Liver (tissue), 9 donors: ENCODE data around the gene MYO18B. TPM values are rescaled to one million over a fixed set of nuclear protein-coding genes. Genes with fewer than 3 reads are reported as not detected.

ENCODE experiments used
- DNase-seq: peaks from one replicate; pipeline ENCODE4 v3.0.0-alpha.2; 2017; ENCODE audit warnings: low spot score
- H3K27ac ChIP-seq, 2 donors: one replicate each; pipeline ENCODE4 v1.7.0; 2013; ENCODE audit warnings: inconsistent platforms in 2 of 2, low read length in 2 of 2, control low read depth in 1 of 2, low read depth in 1 of 2, mild to moderate bottlenecking in 1 of 2
- H3K27me3 ChIP-seq, 4 donors: one replicate each; pipeline versions ENCODE4 v1.6.1 to v1.7.0; 2013; ENCODE audit warnings: low read length in 3 of 4, inconsistent platforms in 1 of 4, mild to moderate bottlenecking in 1 of 4, moderate library complexity in 1 of 4; ENCODE audit not compliant: control insufficient read depth in 4 of 4, insufficient read depth in 4 of 4
- H3K36me3 ChIP-seq, 4 donors: one replicate each; pipeline versions ENCODE4 v1.6.1 to v1.7.0; 2013; ENCODE audit warnings: low read length in 3 of 4, mild to moderate bottlenecking in 3 of 4, low read depth in 1 of 4, moderate library complexity in 1 of 4; ENCODE audit not compliant: control insufficient read depth in 4 of 4, insufficient read depth in 3 of 4
- H3K4me1 ChIP-seq, 4 donors: one replicate each; pipeline versions ENCODE4 v1.6.1 to v1.7.0; 2013; ENCODE audit warnings: low read length in 3 of 4, mild to moderate bottlenecking in 3 of 4, moderate library complexity in 1 of 4; ENCODE audit not compliant: control insufficient read depth in 4 of 4, insufficient read depth in 4 of 4
- H3K4me3 ChIP-seq, 3 donors: one replicate each; pipeline versions ENCODE4 v1.6.1 to v1.7.0; 2013; ENCODE audit warnings: low read length in 3 of 3, control low read depth in 1 of 3, low read depth in 1 of 3, mild to moderate bottlenecking in 1 of 3
- H3K9ac ChIP-seq, 2 donors: one replicate each; pipeline ENCODE4 v1.7.0; 2013; ENCODE audit warnings: low read length in 2 of 2, mild to moderate bottlenecking in 2 of 2, moderate library complexity in 2 of 2, control low read depth in 1 of 2, low read depth in 1 of 2
- H3K9me3 ChIP-seq, 4 donors: one replicate each; pipeline versions ENCODE4 v1.6.1 to v1.7.0; 2013; ENCODE audit warnings: low read length in 3 of 4; ENCODE audit not compliant: control insufficient read depth in 4 of 4
- ATF3 ChIP-seq: IDR thresholded peaks from 2 replicates; pipeline ENCODE4 v1.6.1; 2016; ENCODE audit warnings: antibody characterized with exemption
- CTCF ChIP-seq: fragments of 150-350 bp; IDR thresholded peaks from 2 replicates; pipeline ENCODE4 v1.5.1; 2017; ENCODE audit warnings: improper control_type of control experiment, low read depth, low read length; ENCODE audit not compliant: missing input control
- EGR1 ChIP-seq, 2 donors: IDR thresholded peaks; 2 replicates each; pipeline ENCODE4 v1.6.1; 2016 to 2018; ENCODE audit warnings: antibody characterized with exemption in 2 of 2, low read depth in 2 of 2
- FOXA1 ChIP-seq: IDR thresholded peaks from 2 replicates; pipeline ENCODE4 v1.6.1; 2016; ENCODE audit warnings: antibody characterized with exemption
- FOXA2 ChIP-seq: IDR thresholded peaks from 2 replicates; pipeline ENCODE4 v1.6.1; 2016; ENCODE audit warnings: antibody characterized with exemption
- GABPA ChIP-seq, 2 donors: IDR thresholded peaks in 1 of 2; conservative IDR thresholded peaks in 1 of 2; 2 replicates each; pipeline ENCODE4 v1.6.1; 2016; ENCODE audit warnings: antibody characterized with exemption in 2 of 2, mild to moderate bottlenecking in 1 of 2, moderate library complexity in 1 of 2
- HNF4A ChIP-seq, 2 donors: conservative IDR thresholded peaks; 2 replicates each; pipeline ENCODE4 v1.6.1; 2016; ENCODE audit warnings: antibody characterized with exemption in 2 of 2, mild to moderate bottlenecking in 2 of 2
- HNF4G ChIP-seq: IDR thresholded peaks from 2 replicates; pipeline ENCODE4 v1.6.1; 2016; ENCODE audit warnings: antibody characterized with exemption
- JUND ChIP-seq, 2 donors: IDR thresholded peaks; 2 replicates each; pipeline ENCODE4 v1.6.1; 2016; ENCODE audit warnings: antibody characterized with exemption in 2 of 2
- NR2F2 ChIP-seq: IDR thresholded peaks from 2 replicates; pipeline ENCODE4 v1.6.1; 2016; ENCODE audit warnings: antibody characterized with exemption
- RAD21 ChIP-seq, 2 donors: IDR thresholded peaks; 2 replicates each; pipeline ENCODE4 v1.6.1; 2016; ENCODE audit warnings: antibody characterized with exemption in 2 of 2, mild to moderate bottlenecking in 2 of 2
- REST ChIP-seq: IDR thresholded peaks from 2 replicates; pipeline ENCODE4 v1.6.1; 2016; ENCODE audit warnings: antibody characterized with exemption, mild to moderate bottlenecking
- RXRA ChIP-seq, 2 donors: IDR thresholded peaks; 2 replicates each; pipeline ENCODE4 v1.6.1; 2017 to 2018; ENCODE audit warnings: antibody characterized with exemption in 2 of 2, mild to moderate bottlenecking in 1 of 2
- SP1 ChIP-seq: IDR thresholded peaks from 2 replicates; pipeline ENCODE4 v1.6.1; 2018; ENCODE audit warnings: antibody characterized with exemption, mild to moderate bottlenecking
- TAF1 ChIP-seq: conservative IDR thresholded peaks from 2 replicates; pipeline ENCODE4 v1.6.1; 2016; ENCODE audit warnings: antibody characterized with exemption, mild to moderate bottlenecking
- YY1 ChIP-seq: IDR thresholded peaks from 2 replicates; pipeline ENCODE4 v1.6.1; 2016; ENCODE audit warnings: antibody characterized with exemption, mild to moderate bottlenecking
- WGBS: extraction: QIAGEN DNeasy Blood & Tissue Kit; methylation state at CpG from one replicate; pipeline ENCODE4 v1.1.7; 2013; 5-methylcytosine and 5-hydroxymethylcytosine counted together
- polyA plus RNA-seq, 2 donors: library from polyadenylated mRNA; stranded (reverse) in 1 of 2; unstranded in 1 of 2; fragments of 200-250 nt in 1 of 2; fragments of >200 nt in 1 of 2; fragmentation: Nextera tagmentation in 1 of 2; extraction: Ambion mirVana in 1 of 2; gene quantifications; one replicate each; pipeline versions ENCODE4 v1.2.1 to v1.2.3, GENCODE V29; 2013 to 2015
- total RNA-seq, 2 donors: library from RNA; depleted of rRNA; stranded (reverse); fragments of >200 nt; gene quantifications; one replicate each; pipeline ENCODE4 v1.2.3, GENCODE V29; 2014
- TF ChIP-seq, protein P1 (sequence below): IDR thresholded peaks from 2 replicates; pipeline ENCODE4 v1.6.1; 2016; ENCODE audit warnings: antibody characterized with exemption
- TF ChIP-seq, protein P2 (sequence below): IDR thresholded peaks from 2 replicates; pipeline ENCODE4 v1.6.1; 2016; ENCODE audit warnings: antibody characterized with exemption
- donor health status: healthy.
- donor health status: healthy.
- donor health status: healthy.
- donor health status: healthy.
- donor health status: healthy.

Gene MYO18B
- total and polyA plus RNA-seq, 4 donors, result under 0.01 to 4.2 (median 0.02) TPM; not detected in 1

- 74% methylated on average over 1 of the region's 1 CpG for WGBS
- H3K36me3 ChIP-seq, result no peaks in the 10 kb centered on the region
- TF ChIP-seq EGR1 (IDR thresholded peaks at IDR 0.05; ENCODE audit: low read depth in 2 of 2), result no peak
- TF ChIP-seq RAD21 (IDR thresholded peaks at IDR 0.05), result no peak
- TF ChIP-seq NR2F2, result no peak
- TF ChIP-seq SP1, result no peak
- no peak for TF ChIP-seq ATF3
- no peak for TF ChIP-seq JUND (IDR thresholded peaks at IDR 0.05)
- TF ChIP-seq HNF4A (conservative IDR thresholded peaks at IDR 0.05), result no peak
- TF ChIP-seq FOXA1, result no peak
- TF ChIP-seq HNF4G, result no peak
- no peak for TF ChIP-seq FOXA2
- no peak for TF ChIP-seq GABPA (IDR thresholded peaks at IDR 0.05 in 1 of 2, conservative IDR thresholded peaks at IDR 0.05 in 1 of 2)
- TF ChIP-seq, protein P1, sequence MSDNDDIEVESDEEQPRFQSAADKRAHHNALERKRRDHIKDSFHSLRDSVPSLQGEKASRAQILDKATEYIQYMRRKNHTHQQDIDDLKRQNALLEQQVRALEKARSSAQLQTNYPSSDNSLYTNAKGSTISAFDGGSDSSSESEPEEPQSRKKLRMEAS, result no peak
- no peak for TF ChIP-seq RXRA (IDR thresholded peaks at IDR 0.05)
- TF ChIP-seq TAF1, result no peak
- no peak for TF ChIP-seq CTCF
- TF ChIP-seq, protein P2, sequence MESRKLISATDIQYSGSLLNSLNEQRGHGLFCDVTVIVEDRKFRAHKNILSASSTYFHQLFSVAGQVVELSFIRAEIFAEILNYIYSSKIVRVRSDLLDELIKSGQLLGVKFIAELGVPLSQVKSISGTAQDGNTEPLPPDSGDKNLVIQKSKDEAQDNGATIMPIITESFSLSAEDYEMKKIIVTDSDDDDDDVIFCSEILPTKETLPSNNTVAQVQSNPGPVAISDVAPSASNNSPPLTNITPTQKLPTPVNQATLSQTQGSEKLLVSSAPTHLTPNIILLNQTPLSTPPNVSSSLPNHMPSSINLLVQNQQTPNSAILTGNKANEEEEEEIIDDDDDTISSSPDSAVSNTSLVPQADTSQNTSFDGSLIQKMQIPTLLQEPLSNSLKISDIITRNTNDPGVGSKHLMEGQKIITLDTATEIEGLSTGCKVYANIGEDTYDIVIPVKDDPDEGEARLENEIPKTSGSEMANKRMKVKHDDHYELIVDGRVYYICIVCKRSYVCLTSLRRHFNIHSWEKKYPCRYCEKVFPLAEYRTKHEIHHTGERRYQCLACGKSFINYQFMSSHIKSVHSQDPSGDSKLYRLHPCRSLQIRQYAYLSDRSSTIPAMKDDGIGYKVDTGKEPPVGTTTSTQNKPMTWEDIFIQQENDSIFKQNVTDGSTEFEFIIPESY, result no peak
- no peak for TF ChIP-seq REST
- no peak for TF ChIP-seq YY1
- H3K4me1 ChIP-seq, result no peaks in the 10 kb centered on the region
- peaks cover 0 to 4% (median 0%) of the 10 kb centered on the region in 4 donors for H3K27me3 ChIP-seq
- no peak overlapping the region for H3K4me3 ChIP-seq
- H3K9me3 ChIP-seq, result no peaks in the 10 kb centered on the region
- H3K27ac ChIP-seq, result no peak overlapping the region
- DNase-seq, result no peak
- no peak overlapping the region for H3K9ac ChIP-seq
Measured at GRCh38 chr22:25976356-25976755, 234.4 kb downstream of the MYO18B start.
